GM21526 (cell line): ENCODE results near the gene JAM3.
A peak's percentile ranks its signal among the peaks of the same experiment; 100 is the strongest.

Source experiments
- ATAC-seq: cut with Tn5 transposase; IDR thresholded peaks from one replicate; pipeline ENCODE4 v1.9.1; 2021; ENCODE audit warnings: moderate library complexity; ENCODE audit not compliant: unreplicated experiment, low FRiP score

JAM3 gene

DNA sequence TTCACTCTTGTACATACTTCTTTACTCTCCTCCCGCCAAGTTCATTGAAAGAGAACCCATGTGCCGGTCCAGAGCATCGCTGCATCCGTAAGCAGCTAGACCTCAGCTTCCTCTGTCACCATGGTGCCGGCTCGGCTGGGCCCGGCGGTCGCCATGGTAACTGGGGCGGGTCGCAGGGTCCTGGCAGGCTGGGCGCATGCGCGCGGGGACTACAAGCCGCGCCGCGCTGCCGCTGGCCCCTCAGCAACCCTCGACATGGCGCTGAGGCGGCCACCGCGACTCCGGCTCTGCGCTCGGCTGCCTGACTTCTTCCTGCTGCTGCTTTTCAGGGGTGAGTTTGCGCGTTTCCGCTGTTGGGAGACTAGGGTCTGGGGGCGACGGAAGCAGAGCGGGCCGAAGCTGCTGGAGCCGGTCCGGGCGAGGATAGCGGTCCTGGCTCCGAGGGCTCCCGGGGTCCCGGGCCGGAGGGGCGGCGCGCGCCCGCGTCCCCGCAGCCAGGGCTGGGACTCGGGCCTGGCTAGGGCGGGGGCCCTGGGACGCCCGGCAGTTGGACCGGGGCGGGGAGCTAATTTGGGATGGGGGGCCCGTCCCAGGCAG is at the start of gene JAM3:
JAM3 (plus strand) TSS at position 244 of the 597 bp plus-strand sequence; CDS start at position 256, 12 bp downstream.
- ATAC-seq, result peak; percentile 86

DNA sequence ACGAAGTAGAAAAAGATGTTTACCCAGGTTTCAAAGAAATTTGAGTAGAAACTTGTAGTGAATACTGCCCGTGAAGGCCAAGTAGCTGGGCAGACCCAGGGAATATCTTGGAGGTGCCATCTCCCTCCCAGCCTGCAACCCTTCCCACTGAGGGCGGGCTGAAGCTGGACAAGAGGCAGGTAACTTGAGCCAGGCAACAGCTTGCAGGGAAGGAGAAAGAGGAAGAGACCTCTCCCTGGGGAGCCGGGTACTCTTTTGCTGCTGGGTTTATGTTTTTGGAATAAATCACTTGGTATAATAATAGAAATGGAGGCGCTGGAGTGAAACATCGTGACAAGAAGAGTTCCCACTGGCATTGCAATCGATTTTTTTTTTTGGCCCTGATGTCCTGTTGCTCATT is 49.4 kb upstream of the JAM3 start:
- no peak for ATAC-seq

DNA sequence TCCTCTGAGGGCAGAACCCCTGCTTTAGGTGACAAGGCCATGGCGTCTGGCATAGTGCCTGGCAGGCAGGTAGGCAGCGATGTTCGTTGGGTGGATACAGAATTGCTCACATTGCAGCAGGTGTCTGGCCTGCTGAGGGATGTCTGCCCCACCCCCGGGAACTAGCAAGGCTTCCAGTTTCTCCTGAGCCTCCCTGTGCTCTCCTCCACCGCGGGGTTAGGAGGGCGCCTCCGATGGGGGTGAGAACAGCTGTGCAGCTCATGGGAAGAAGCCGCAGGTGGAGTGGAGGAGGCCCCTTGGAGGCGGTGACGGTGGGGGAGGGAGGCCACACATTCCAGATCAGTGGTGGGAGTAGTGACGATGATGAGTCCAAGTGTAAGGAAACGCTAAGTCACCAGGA is 48.3 kb upstream of the JAM3 start:
- no peak for ATAC-seq

DNA sequence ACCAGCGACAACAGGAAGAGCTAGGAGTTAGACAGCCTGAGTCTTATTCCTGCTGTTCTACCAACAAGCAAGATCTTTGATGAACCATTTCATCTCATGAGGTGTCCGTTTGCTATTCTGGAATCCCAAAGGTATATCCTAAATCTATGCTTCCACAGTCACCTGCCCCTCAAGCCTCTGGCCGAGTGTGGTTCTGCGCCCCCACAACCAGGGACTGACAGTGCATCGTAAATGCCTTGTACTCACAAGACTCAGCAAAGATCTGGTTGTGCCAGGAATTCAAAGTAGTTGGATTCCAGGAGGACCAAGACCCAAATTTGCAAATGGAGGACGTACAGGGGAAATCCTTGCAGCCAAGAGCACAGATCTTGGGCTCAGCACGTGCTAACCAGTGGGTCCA is 47.5 kb upstream of the JAM3 start:
- ATAC-seq, result no peak

DNA sequence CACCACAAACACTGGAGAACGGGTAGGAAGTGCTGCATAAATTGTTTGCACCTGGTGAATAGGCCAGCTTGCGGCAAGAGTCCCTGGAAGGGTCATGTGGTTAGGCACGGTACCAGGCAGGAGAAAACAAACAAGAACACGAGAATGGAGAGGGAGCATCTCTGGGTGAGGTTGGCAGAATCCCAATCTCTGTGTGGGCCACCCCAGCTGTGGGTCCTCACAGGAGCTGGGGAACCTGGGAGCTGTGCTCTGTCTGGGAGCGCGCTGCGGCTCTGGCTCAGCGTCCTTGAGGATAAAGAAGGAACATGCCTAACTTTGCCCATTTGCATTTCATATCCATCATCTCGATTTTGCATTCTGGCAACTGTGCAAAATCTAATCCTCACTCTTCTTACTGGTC is 46.1 kb upstream of the JAM3 start:
- no peak for ATAC-seq

DNA sequence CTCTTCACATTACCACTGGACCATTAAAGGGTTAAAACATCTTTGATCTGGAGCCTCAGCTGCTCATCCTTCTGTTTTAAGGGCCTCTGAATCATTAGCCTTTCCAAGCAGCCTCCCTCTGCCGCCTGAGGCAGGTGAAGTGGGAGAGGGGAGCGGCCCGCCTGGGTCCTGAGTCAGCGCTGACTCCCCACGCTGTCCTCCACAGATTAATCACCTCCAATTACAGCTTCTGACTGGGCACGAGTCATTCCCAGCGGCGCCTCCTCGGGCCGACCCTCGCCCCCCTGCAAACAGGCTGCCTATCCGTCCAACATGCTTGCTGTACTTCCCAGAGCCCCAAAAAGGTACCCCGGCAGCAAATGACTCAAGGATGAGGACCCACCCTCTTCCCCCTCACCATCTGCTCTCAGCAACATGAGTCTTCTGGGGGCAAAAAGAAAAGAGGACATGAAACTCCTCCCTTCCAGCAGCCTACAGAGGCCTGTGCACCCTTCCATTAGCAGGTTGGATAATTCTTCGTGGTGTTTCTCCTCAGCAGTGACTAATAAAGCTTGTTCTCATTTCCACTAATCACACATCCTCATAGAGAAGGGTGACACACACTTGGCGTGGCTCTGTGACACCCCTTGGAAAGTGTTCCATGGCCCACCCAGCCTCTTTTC is 44.3 kb upstream of the JAM3 start:
- ATAC-seq, result no peak

DNA sequence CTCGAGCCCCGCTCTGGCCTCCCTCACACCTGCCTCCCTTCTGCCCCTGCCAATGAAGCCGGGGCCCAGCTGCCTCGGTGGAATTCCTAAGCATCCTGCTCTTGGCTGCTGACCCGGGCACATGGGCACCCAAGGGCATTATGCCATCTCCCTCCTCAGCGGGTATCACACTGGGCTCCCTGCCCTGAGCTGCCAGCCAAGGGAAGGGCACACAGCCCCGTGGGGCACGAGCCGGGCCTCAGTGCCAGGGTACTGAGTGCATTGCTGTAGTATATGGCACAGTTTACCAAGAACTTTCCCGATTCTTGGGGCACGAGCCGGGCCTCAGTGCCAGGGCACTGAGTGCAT is 43.8 kb upstream of the JAM3 start:
- no peak for ATAC-seq

DNA sequence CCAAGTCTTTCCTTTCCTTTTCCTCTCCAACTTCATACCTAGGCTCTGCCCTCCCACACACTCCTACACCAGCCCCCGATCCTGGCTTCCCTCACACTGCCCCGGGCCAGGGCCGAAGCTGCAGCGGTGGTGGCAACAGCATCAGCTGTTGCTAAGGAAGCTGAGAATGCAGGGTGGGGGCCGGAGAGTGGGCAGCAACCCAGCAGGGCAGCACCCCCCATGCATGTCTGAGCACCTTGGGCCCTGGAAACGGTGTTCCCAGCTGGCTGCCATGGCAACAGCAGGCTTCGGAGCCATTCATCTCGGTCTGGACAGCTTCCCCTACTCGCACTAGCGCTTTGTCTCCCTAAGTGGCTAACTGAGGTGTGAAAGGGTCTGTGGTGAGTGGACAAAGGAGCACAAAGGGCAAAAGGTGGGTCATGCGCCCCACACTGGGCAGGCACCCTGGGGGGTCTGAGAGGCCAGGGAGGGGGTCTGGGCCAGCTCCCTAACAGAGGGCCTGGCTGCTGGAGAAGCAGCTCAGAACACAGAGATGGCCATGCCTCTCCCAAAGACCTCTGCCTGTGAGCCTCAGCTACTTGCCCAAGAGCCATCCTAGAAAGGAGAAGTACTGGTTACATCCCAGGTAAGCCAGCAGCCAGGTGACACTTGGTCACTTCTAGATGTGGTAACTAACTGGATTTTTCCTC is 42.1 kb upstream of the JAM3 start:
- ATAC-seq, result no peak

DNA sequence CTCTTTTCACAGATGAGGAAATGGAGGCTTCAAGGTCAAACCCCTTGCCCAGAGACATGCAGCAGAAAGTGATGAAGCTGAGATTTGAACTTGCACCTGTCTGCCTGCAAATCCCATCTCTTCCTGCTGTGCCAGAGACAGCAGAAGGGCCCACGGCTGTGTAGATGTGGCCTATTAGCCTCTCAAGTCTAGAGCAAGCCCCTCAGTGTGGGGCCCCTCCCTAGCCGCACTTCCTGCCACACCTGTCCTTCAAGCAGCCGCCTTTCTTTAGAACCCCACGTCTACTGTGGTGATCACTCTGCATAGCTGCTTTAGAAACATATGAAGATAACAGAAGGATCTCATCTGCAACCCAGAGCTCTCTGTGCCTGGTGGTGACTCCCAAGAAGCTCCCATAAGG is 41.2 kb upstream of the JAM3 start:
- no peak for ATAC-seq

DNA sequence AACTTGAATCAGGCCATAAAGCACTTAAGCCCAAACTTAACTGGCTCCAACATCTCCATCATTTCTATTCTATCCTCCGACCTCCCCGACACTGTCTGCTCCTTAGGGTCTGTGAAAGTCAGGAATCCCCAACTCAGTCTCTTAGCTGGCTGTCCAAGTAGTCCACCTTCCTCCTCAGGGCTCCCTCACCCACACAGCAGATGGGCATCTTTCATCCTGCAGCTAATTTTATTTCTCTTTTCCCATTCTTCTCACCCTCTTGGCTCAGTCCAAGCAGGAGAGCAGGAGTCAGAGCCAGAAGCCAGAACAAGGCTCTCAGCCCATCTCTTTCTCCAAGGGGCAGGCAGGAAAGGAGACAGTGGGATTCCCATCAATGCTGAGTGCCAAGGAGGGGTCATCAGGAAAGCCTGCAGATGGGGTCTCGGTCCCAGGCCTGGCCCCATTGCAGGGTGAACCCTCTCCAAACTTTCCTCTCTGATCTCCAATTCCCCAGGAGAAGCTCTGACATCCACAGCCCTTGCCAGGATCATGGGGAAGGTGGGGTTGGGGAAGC is 40.4 kb upstream of the JAM3 start:
- ATAC-seq, result no peak

DNA sequence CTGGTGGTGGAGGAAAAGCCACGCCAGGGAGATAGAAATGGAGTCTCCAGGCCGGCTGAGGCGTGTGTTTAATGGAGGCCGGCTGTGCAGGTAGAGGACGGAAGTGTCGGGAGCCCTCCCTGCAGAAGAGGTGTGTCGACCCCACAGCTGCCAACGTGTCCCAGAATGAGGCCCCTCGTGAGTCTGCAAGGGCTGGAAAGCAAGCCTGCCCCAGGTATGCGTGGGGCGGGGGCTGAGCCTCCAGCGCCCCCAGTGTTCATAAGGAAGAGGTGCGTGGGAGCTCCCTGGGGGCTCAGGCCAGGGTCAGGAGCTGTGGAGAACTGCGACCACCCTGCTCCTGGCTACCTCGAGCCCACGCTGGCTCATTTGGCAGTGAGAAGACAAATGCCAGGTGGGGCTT is 38.0 kb upstream of the JAM3 start:
- no peak for ATAC-seq

DNA sequence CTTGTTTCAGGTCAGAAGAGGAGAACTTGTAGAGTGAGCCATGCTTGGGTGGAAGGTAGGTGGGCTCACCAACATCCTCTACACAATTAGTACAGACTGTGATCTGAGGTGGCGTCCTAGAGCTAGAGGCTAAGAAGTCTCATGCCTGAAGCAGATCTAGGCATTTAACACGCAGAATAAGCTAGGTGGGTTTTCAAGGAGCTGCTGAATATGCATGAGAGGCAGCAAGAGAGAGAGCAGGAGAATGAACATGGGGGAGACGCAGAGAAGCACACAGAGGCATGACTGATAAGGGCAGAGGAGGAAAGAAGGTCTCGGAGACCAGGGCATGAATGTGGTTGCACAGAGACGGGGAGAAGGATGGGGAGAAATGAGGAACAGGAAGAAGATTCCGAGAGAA is 36.8 kb upstream of the JAM3 start:
- ATAC-seq, result no peak

DNA sequence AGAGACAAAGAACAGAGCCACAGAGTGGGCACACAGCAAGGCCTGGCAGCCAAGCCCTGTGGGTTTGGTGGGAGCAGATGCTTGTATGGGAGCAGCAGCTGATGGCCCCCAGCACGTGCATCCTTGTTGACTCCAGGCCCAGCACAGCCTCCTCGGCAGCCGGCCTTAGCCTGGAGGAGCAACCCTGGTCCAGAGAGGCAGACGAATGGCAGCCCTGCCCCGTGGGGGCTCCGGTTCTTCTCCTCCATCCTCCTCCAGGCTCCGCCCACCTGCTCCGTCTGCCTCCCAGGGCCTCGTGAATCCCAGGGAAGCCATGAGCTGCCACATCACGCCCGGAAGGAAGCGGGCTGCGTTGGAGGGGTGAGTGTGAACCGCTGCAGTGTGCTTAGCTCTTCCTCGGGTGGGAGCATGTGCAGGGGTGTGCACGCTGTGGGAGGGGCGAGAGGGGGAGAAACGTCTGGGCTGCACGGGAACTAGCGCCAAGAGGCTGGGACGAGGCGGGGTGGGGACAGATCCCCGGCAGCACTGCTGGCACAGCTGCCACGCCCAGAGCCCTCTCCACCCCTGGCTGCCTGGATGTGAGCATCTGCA is 36.3 kb upstream of the JAM3 start:
- no peak for ATAC-seq

DNA sequence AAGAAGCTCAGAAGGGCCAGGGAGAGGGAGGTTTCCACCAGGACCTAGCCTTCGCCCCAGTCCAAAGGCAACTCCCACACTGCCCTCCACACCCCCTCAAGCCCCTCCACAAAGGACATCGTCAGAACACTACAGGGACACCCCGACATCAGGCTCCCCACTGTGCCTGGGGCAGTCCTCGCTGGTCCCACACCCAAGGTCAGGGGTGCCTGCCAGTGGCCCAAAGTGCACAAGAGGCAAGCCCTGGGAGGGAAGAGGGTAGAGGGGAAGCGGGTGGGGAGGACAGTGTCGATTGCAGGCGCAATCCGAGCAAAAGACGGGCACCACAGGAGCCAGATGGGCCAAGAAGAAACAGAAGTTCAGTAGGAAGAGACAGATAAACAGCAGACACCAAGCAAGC is 35.6 kb upstream of the JAM3 start:
- no peak for ATAC-seq

DNA sequence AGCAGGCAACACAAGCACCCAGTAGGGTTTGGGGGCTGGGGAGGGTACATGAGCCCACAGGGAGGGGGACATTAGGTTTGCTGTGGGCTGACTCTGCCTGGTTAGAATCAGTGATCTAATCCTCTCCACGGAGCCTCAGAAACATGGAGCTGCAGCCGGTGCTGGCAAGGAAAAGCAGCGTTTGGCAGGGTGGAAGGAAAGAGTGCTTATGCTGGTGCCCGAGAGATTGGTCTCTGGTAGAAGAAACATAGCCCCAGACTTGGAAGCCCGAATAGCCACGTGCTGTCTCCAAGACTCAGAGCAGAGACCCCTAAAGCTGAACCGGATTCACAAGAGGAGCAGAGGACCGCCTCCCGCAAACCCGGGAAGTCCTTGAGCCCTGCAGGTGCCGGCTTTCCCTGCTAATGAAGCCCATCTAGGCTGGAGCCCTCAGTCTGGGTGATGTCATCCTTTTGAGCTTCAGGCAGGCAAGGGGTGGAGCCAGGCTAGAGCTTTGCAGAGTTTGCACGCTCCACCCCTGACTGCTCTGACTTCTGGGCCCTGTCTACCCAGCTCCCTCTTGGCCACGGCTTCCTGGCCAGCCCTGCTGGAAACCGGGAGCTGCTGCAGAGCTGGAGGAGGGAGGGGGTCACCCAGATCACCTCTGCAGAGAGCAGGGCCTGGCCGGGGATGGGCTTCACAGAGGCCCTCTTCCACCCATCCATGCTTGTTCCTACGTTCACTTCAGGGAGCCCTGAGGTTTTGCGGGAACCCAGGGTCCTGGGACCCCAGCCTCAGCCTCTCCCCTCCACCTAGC is 35.0 kb upstream of the JAM3 start:
- ATAC-seq, result peak; percentile 71

DNA sequence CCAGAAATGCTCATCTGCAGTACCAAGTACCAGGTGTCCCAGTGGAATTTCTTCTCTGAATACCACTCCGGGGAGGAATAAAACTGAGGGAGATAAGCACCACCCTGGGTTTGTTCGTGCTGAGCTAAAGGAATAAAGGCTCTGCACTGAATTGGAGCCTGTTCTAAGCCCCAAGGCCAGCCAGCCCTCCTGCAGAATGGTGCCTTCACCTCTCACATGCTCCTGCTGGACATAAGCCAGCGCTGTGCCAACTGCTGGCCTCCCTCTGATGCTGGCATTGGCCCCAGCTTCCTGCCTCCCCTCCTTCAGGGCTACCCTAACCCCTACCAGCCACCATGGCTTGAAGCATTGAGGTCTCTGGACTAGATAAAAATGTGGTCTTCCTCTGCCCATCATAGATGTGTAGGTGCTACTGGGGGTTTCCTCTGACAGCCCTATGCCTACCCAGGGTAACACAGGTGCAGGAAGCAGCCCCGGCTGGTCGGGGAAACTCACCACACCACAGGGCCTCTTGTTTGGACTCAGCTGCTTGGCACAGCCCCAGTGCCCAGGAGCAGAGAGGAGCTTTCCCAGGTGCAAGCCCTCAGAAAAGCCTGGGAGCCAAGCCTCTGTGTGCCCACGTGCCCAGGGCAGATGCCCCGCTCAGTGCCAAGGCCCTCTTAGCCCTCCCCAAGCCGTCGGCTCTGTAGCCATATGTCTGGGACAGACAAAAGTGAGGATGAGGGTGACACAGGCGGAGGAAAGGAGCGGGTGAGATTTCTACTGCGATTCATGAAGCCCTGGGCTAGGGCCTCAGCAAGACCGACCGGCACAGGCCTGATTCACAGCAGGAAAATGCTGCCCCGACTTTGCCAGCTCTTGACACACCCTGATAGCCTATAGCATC is 34.1 kb upstream of the JAM3 start:
- no peak for ATAC-seq

DNA sequence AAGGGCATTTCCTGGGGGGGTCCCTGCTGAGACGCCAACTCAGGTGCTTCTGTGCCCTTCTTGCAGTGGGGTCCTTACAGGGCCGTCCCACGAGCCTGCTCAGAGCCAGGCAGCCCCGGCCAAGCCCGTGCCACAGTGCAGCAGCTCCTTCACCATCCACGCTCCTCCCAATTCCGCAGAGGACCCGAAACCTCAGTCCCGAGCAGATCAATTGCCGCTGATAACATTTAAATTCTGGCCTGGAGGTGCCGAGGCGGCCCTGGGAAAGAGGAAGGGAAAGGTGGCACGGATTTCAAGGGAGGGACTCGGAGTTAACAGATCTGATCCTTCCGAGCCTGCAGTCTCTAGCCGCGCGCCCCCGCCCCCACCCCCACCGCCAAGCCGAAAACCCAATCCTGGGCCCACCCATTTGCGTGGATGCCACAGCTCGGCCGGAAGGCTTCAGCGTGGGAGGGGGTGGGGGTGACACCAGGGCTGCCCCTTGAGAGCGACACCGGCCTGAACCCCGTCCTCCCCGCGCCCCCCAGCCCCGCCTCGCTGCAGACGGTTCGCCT is 32.3 kb upstream of the JAM3 start:
- no peak for ATAC-seq

DNA sequence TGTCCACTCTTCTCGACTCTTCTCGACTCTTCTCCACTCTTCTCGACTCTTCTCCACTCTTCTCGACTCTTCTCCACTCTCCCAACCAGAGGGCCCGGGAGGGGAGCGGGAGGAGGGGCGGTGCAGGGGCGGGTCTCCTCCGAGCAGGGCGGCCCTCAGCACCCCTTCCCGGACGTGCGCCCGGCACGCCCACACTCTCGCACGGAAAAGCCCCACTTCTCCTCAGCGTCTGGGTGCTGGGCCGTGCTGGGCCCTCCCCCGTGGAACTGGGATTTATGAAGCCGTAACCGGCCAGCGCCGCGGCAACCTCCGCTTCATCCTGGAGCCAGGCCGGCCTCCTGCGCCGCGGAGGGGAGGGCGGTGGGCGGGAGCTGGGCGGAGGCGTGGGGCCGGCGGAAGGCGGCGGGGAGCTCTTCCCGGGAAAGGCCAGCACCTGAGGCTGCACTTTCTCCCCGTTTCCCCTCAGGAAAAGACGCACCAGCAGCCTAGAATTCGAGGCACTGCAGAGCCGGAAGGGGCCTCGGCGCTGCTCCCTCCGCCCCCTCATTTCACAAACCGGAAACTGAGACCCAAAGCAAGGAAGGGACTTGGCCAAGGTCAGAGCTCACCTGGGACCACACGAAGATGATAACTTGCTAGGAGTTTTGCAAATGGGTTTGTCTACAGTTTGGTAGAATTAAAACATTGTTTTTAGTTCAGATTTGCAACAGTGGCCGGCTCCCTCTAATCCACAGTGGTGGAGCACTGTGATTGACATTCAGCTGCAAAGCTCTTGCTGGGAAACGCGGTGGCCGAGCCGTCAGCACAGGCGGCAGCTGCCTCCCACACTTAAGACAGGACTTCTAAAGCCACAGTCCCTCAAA is 31.6 kb upstream of the JAM3 start:
- peak; percentile 85 for ATAC-seq
